ENCODE measurements around the gene FASTKD2.
"Not testable (repeated sequence)": the region's sequence is repeated elsewhere in the genome, so short reads cannot be mapped to it uniquely, and the experiment has no call there.

The FASTKD2 gene

GRCh38 chr2:206792645-206793044 is 27.2 kb downstream of the FASTKD2 start:
- Histone ChIP-seq H3K36me3 (ENCODE audit: insufficient read depth, low read length) (peaks cover 70% of the 10 kb centered on the region), H3K4me1 (ENCODE audit: insufficient read depth, low read length) (no peaks in the 10 kb centered on the region)

GRCh38 chr2:206797376-206797775 is 32.0 kb downstream of the FASTKD2 start:
- H3K9ac ChIP-seq (ENCODE audit: low read depth, low read length) = no peak overlapping the region
- H3K4me1 ChIP-seq (ENCODE audit: insufficient read depth, low read length) = peaks cover 29% of the 10 kb centered on the region
- WGBS = 95% methylated on average over 4 of the region's 4 CpGs
- peaks cover 23% of the 10 kb centered on the region for H3K36me3 ChIP-seq (ENCODE audit: insufficient read depth, low read length)
- no peak overlapping the region for H3K27ac ChIP-seq (ENCODE audit: low read depth, low read length)
- no peaks in the 10 kb centered on the region for H3K27me3 ChIP-seq (ENCODE audit: insufficient read depth, low read length)
- no peaks in the 10 kb centered on the region for H3K9me3 ChIP-seq (ENCODE audit: insufficient read depth, low read depth, low read length)
- H3K4me3 ChIP-seq (ENCODE audit: low read length) = no peak overlapping the region

More at GRCh38 chr2:206792645-206793044, 27.2 kb downstream of the FASTKD2 start:
- 97% methylated on average over 5 of the region's 5 CpGs for WGBS
- Histone ChIP-seq H3K27ac (ENCODE audit: low read depth, low read length) (no peak overlapping the region), H3K27me3 (ENCODE audit: insufficient read depth, low read length) (no peaks in the 10 kb centered on the region), H3K9me3 (ENCODE audit: insufficient read depth, low read depth, low read length) (no peaks in the 10 kb centered on the region), H3K4me3 (ENCODE audit: low read length) (no peak overlapping the region), H3K9ac (ENCODE audit: low read depth, low read length) (no peak overlapping the region)

- 87% methylated on average over 5 of the region's 5 CpGs for WGBS
- H3K4me3 ChIP-seq (ENCODE audit: low read length) = no peak overlapping the region
- H3K4me1 ChIP-seq (ENCODE audit: insufficient read depth, low read length) = peaks cover 33% of the 10 kb centered on the region
- H3K9ac ChIP-seq (ENCODE audit: low read depth, low read length) = no peak overlapping the region
- no peaks in the 10 kb centered on the region for H3K27me3 ChIP-seq (ENCODE audit: insufficient read depth, low read length)
- no peak overlapping the region for H3K27ac ChIP-seq (ENCODE audit: low read depth, low read length)
- H3K36me3 ChIP-seq (ENCODE audit: insufficient read depth, low read length) = peaks cover 19% of the 10 kb centered on the region
- no peaks in the 10 kb centered on the region for H3K9me3 ChIP-seq (ENCODE audit: insufficient read depth, low read depth, low read length)
Measured at GRCh38 chr2:206798000-206798399, 32.6 kb downstream of the FASTKD2 start.

GRCh38 chr2:206799083-206799482 is 33.7 kb downstream of the FASTKD2 start:
- 88% methylated on average over 3 of the region's 3 CpGs for WGBS
- H3K27me3 ChIP-seq (ENCODE audit: insufficient read depth, low read length) = no peaks in the 10 kb centered on the region

GRCh38 chr2:206800506-206801417 is 35.4 kb downstream of the FASTKD2 start:
- H3K4me3 ChIP-seq (ENCODE audit: low read length) = no peak overlapping the region
- H3K9ac ChIP-seq (ENCODE audit: low read depth, low read length) = no peak overlapping the region
- WGBS = 41% methylated on average over 12 of the region's 12 CpGs
- H3K27me3 ChIP-seq (ENCODE audit: insufficient read depth, low read length) = no peaks in the 10 kb centered on the region
- peaks cover 56% of the 10 kb centered on the region for H3K4me1 ChIP-seq (ENCODE audit: insufficient read depth, low read length)
- H3K36me3 ChIP-seq (ENCODE audit: insufficient read depth, low read length) = peaks cover 13% of the 10 kb centered on the region
- no peaks in the 10 kb centered on the region for H3K9me3 ChIP-seq (ENCODE audit: insufficient read depth, low read depth, low read length)
- peak overlapping the region; percentile 6; the same call in 1 of the 2 replicates for H3K27ac ChIP-seq (ENCODE audit: low read depth, low read length)

More at GRCh38 chr2:206799083-206799482, 33.7 kb downstream of the FASTKD2 start:
- H3K4me1 ChIP-seq (ENCODE audit: insufficient read depth, low read length) = peaks cover 41% of the 10 kb centered on the region
- no peak overlapping the region for H3K27ac ChIP-seq (ENCODE audit: low read depth, low read length)
- H3K4me3 ChIP-seq (ENCODE audit: low read length) = no peak overlapping the region
- H3K9ac ChIP-seq (ENCODE audit: low read depth, low read length) = no peak overlapping the region
- no peaks in the 10 kb centered on the region for H3K9me3 ChIP-seq (ENCODE audit: insufficient read depth, low read depth, low read length)
- H3K36me3 ChIP-seq (ENCODE audit: insufficient read depth, low read length) = peaks cover 10% of the 10 kb centered on the region

GRCh38 chr2:206801418-206802189 is 36.2 kb downstream of the FASTKD2 start:
- Histone ChIP-seq H3K4me1 (ENCODE audit: insufficient read depth, low read length) (peaks cover 63% of the 10 kb centered on the region), H3K27ac (ENCODE audit: low read depth, low read length) (peak overlapping the region; percentile 37; the same call in 1 of the 2 replicates), H3K9me3 (ENCODE audit: insufficient read depth, low read depth, low read length) (no peaks in the 10 kb centered on the region), H3K9ac (ENCODE audit: low read depth, low read length) (no peak overlapping the region), H3K4me3 (ENCODE audit: low read length) (no peak overlapping the region), H3K36me3 (ENCODE audit: insufficient read depth, low read length) (peaks cover 20% of the 10 kb centered on the region), H3K27me3 (ENCODE audit: insufficient read depth, low read length) (no peaks in the 10 kb centered on the region)
- 79% methylated on average over 7 of the region's 9 CpGs for WGBS

- Histone ChIP-seq H3K9ac (ENCODE audit: low read depth, low read length) (no peak overlapping the region), H3K4me3 (ENCODE audit: low read length) (no peak overlapping the region), H3K36me3 (ENCODE audit: insufficient read depth, low read length) (peaks cover 20% of the 10 kb centered on the region), H3K27ac (ENCODE audit: low read depth, low read length) (0 out of 2 replicates have a peak overlapping the region, but pooled peaks have one; percentile 27), H3K27me3 (ENCODE audit: insufficient read depth, low read length) (no peaks in the 10 kb centered on the region), H3K9me3 (ENCODE audit: insufficient read depth, low read depth, low read length) (no peaks in the 10 kb centered on the region), H3K4me1 (ENCODE audit: insufficient read depth, low read length) (peaks cover 63% of the 10 kb centered on the region)
- 71% methylated on average over 7 of the region's 7 CpGs for WGBS
Measured at GRCh38 chr2:206802654-206803514, 37.5 kb downstream of the FASTKD2 start.

GRCh38 chr2:206804326-206804725 is 38.9 kb downstream of the FASTKD2 start:
- H3K27ac ChIP-seq (ENCODE audit: low read depth, low read length) = peak overlapping the region; percentile 54
- H3K27me3 ChIP-seq (ENCODE audit: insufficient read depth, low read length) = no peaks in the 10 kb centered on the region
- peaks cover 63% of the 10 kb centered on the region for H3K4me1 ChIP-seq (ENCODE audit: insufficient read depth, low read length)
- H3K4me3 ChIP-seq (ENCODE audit: low read length) = no peak overlapping the region
- no peak overlapping the region for H3K9ac ChIP-seq (ENCODE audit: low read depth, low read length)
- no peaks in the 10 kb centered on the region for H3K9me3 ChIP-seq (ENCODE audit: insufficient read depth, low read depth, low read length)
- peaks cover 22% of the 10 kb centered on the region for H3K36me3 ChIP-seq (ENCODE audit: insufficient read depth, low read length)
- WGBS = 62% methylated on average over 5 of the region's 5 CpGs

- no peak overlapping the region for H3K27ac ChIP-seq (ENCODE audit: low read depth, low read length)
- peaks cover 47% of the 10 kb centered on the region for H3K4me1 ChIP-seq (ENCODE audit: insufficient read depth, low read length)
- no peaks in the 10 kb centered on the region for H3K9me3 ChIP-seq (ENCODE audit: insufficient read depth, low read depth, low read length)
- no peaks in the 10 kb centered on the region for H3K27me3 ChIP-seq (ENCODE audit: insufficient read depth, low read length)
- H3K4me3 ChIP-seq (ENCODE audit: low read length) = no peak overlapping the region
- peaks cover 22% of the 10 kb centered on the region for H3K36me3 ChIP-seq (ENCODE audit: insufficient read depth, low read length)
- 85% methylated on average over 6 of the region's 6 CpGs for WGBS
- no peak overlapping the region for H3K9ac ChIP-seq (ENCODE audit: low read depth, low read length)
Measured at GRCh38 chr2:206805887-206806607, 40.6 kb downstream of the FASTKD2 start.

- not testable (repeated sequence) for H3K4me3 ChIP-seq (ENCODE audit: low read length); H3K27ac ChIP-seq (ENCODE audit: low read depth, low read length); H3K27me3 ChIP-seq (ENCODE audit: insufficient read depth, low read length); H3K9me3 ChIP-seq (ENCODE audit: insufficient read depth, low read depth, low read length); H3K9ac ChIP-seq (ENCODE audit: low read depth, low read length)
- Histone ChIP-seq H3K4me1 (ENCODE audit: insufficient read depth, low read length) (peaks cover 34% of the 10 kb centered on the region), H3K36me3 (ENCODE audit: insufficient read depth, low read length) (peaks cover 22% of the 10 kb centered on the region)
- WGBS = 38% methylated on average over 1 of the region's 3 CpGs
Measured at GRCh38 chr2:206807624-206808023, 42.2 kb downstream of the FASTKD2 start.
